ENCODE results near the gene CCDC134.
A peak's percentile ranks its signal among the peaks of the same experiment; 100 is the strongest.
"Not testable (repeated sequence)": the region's sequence is repeated elsewhere in the genome, so short reads cannot be mapped to it uniquely, and the experiment has no call there.

The CCDC134 gene

DNA sequence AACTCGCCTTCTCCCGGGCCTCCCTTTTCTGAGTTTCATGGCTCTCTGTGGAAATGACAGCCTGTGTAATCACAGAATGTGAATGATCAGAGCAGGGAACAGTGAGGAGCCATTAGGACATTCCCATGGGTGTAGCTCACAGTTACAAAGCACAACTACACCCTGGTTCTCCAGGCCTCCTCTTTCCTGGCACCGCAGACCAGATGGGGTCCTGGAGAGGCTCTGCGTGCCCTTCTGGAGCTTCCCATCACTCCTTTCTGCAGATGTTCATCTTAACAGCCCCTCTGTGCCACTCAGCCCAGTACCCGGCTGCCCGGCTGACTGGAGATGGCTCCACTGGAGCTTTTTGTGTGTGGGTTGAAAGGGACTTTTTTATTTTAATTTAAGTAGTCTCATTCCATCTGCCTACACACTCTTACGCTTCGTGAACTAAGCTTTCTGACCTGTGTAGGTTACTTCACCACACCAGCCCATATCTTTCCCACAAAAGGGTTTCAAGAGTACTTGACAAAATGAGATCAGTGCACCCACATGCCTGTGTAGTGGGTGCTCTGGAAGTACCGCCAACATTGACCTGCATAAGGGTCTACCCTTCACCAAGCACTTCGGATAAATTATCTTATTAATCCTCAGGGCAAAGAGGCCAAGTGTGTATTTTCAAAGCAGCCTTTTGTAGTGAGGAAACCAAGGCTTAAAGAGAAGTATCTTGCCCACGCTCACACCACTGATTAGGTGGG lies 62.2 kb downstream of the CCDC134 start:
- Mint-ChIP-seq H3K27ac (peak overlapping the region; percentile 50 to 91 (median 80)), H3K27me3 (ENCODE audit: low read depth) (no peaks in the 10 kb centered on the region), H3K36me3 (ENCODE audit: low read depth) (peaks cover 21% of the 10 kb centered on the region), H3K4me1 (peaks cover 34% of the 10 kb centered on the region), H3K9me3 (no peaks in the 10 kb centered on the region), H3K4me3 (no peak overlapping the region)
- TF ChIP-seq, protein P1, sequence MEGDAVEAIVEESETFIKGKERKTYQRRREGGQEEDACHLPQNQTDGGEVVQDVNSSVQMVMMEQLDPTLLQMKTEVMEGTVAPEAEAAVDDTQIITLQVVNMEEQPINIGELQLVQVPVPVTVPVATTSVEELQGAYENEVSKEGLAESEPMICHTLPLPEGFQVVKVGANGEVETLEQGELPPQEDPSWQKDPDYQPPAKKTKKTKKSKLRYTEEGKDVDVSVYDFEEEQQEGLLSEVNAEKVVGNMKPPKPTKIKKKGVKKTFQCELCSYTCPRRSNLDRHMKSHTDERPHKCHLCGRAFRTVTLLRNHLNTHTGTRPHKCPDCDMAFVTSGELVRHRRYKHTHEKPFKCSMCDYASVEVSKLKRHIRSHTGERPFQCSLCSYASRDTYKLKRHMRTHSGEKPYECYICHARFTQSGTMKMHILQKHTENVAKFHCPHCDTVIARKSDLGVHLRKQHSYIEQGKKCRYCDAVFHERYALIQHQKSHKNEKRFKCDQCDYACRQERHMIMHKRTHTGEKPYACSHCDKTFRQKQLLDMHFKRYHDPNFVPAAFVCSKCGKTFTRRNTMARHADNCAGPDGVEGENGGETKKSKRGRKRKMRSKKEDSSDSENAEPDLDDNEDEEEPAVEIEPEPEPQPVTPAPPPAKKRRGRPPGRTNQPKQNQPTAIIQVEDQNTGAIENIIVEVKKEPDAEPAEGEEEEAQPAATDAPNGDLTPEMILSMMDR (IDR thresholded peaks at IDR 0.05; ENCODE audit: unreplicated experiment in 3 of 3) = no peak

GRCh38 chr22:41863472-41863871 lies 63.0 kb downstream of the CCDC134 start:
- Mint-ChIP-seq H3K9me3 (no peaks in the 10 kb centered on the region), H3K4me1 (peaks cover 27% of the 10 kb centered on the region), H3K4me3 (no peak overlapping the region), H3K36me3 (ENCODE audit: low read depth) (peaks cover 24% of the 10 kb centered on the region), H3K27me3 (ENCODE audit: low read depth) (no peaks in the 10 kb centered on the region), H3K27ac (peak overlapping the region; percentile 50 to 91 (median 80))
- TF ChIP-seq, protein P1 (IDR thresholded peaks at IDR 0.05; ENCODE audit: unreplicated experiment in 3 of 3) = no peak

DNA sequence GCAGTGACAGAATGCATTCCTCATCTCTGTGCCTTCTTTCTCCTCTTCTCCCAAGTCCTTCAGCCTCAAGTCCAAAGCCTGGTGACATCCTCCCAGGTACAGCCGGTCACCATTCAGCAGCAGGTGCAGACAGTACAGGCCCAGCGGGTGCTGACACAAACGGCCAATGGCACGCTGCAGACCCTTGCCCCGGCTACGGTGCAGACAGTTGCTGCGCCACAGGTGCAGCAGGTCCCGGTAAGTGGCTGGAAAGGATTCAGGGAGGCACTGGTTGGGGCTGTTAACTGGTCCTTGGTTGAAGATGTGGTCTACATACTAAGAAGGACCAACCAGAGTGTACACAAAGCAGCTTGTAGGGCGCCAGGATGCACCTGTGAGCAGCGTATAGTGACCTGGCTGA lies 68.1 kb downstream of the CCDC134 start:
- Mint-ChIP-seq H3K36me3 (ENCODE audit: low read depth) (peaks cover 53% of the 10 kb centered on the region), H3K27ac (no peak overlapping the region), H3K4me1 (peaks cover under 1% of the 10 kb centered on the region), H3K27me3 (ENCODE audit: low read depth) (no peaks in the 10 kb centered on the region), H3K4me3 (no peak overlapping the region), H3K9me3 (no peaks in the 10 kb centered on the region)
- TF ChIP-seq, protein P1 (IDR thresholded peaks at IDR 0.05; ENCODE audit: unreplicated experiment in 3 of 3) = no peak

DNA sequence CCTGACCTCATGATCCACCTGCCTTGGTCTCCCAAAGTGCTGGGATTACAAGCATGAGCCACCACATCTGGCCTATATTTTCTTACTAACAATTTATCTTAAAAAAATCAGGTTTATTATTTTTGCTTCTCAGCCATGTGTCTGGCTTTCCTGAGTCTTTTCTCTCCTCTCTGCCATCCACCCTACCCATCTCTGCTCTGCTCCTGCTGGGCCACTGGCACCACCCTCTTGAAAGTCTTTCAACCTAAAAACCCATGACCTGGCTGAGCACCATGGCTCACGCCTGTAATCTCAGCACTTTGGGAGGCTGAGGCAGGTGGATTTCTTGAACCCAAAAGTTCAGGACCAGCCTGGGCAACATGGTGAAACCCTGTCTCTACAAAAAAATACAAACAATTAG lies 69.6 kb downstream of the CCDC134 start:
- H3K36me3 Mint-ChIP-seq (ENCODE audit: low read depth) = peaks cover 61% of the 10 kb centered on the region
- not testable (repeated sequence) for H3K4me3 Mint-ChIP-seq; H3K9me3 Mint-ChIP-seq; H3K4me1 Mint-ChIP-seq; H3K27me3 Mint-ChIP-seq (ENCODE audit: low read depth); H3K27ac Mint-ChIP-seq

DNA sequence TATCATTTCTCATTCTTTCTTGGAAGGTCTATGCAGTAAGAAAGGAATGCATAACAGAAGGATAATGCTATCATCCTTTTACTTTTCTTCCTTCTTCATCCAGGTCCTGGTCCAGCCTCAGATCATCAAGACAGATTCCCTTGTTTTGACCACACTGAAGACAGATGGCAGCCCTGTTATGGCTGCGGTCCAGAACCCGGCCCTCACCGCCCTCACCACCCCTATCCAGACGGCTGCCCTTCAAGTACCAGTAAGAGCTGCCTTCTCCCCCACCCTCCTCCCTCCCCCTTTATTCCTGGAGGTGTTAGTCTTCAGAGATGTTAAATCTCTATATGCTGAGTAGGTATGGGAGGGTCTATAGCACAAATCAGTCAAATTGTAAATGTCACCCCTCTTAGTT lies 70.3 kb downstream of the CCDC134 start:
- peaks cover 64% of the 10 kb centered on the region for H3K36me3 Mint-ChIP-seq (ENCODE audit: low read depth)
- no peak overlapping the region for H3K27ac Mint-ChIP-seq

GRCh38 chr22:41873391-41873790 lies 72.9 kb downstream of the CCDC134 start:
- Mint-ChIP-seq H3K4me1 (no peaks in the 10 kb centered on the region), H3K9me3 (no peaks in the 10 kb centered on the region), H3K36me3 (ENCODE audit: low read depth) (peaks cover 66% of the 10 kb centered on the region), H3K27ac (no peak overlapping the region), H3K4me3 (no peak overlapping the region), H3K27me3 (ENCODE audit: low read depth) (no peaks in the 10 kb centered on the region)
- TF ChIP-seq, protein P1 (IDR thresholded peaks at IDR 0.05; ENCODE audit: unreplicated experiment in 3 of 3) = no peak

More for the DNA sequence above, 70.3 kb downstream of the CCDC134 start:
- H3K4me1 Mint-ChIP-seq = no peaks in the 10 kb centered on the region
- H3K27me3 Mint-ChIP-seq (ENCODE audit: low read depth) = no peaks in the 10 kb centered on the region
- H3K9me3 Mint-ChIP-seq = no peaks in the 10 kb centered on the region
- H3K4me3 Mint-ChIP-seq = no peak overlapping the region
- TF ChIP-seq, protein P1 (IDR thresholded peaks at IDR 0.05; ENCODE audit: unreplicated experiment in 3 of 3) = no peak
